ENCODE data around the gene HNRNPCL1.

DNA sequence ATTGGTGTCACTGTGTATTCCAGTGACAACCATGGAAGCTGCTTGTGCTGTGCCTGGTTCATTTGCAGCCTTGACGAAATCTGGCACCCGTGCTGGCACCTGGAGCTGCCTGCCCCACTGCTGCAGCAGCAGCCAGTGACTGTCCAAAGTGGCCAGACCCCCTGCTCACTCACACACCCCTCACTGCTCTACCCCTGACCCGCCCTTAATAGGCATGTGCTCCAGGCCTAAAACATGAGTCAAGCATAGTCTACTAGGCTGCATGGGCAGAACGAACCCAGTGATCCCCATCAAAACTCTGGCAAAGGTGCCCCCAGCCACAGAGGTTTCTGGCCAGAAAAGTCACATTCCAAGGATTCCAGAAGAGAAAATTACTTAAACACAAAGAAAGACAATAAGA lies 49.6 kb downstream of the HNRNPCL1 start:
- TF ChIP-seq EZH2 (IDR thresholded peaks at IDR 0.05; ENCODE audit: low read depth): no peak
- TF ChIP-seq, protein P1, sequence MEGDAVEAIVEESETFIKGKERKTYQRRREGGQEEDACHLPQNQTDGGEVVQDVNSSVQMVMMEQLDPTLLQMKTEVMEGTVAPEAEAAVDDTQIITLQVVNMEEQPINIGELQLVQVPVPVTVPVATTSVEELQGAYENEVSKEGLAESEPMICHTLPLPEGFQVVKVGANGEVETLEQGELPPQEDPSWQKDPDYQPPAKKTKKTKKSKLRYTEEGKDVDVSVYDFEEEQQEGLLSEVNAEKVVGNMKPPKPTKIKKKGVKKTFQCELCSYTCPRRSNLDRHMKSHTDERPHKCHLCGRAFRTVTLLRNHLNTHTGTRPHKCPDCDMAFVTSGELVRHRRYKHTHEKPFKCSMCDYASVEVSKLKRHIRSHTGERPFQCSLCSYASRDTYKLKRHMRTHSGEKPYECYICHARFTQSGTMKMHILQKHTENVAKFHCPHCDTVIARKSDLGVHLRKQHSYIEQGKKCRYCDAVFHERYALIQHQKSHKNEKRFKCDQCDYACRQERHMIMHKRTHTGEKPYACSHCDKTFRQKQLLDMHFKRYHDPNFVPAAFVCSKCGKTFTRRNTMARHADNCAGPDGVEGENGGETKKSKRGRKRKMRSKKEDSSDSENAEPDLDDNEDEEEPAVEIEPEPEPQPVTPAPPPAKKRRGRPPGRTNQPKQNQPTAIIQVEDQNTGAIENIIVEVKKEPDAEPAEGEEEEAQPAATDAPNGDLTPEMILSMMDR (conservative IDR thresholded peaks at IDR 0.05): no peak

All from PC-9 (cell line).